H1 (cell line): ENCODE results near the gene CENPM. TPM values are rescaled to one million over a fixed set of nuclear protein-coding genes. Genes with fewer than 3 reads are reported as not detected.

Source experiments
- EZH2 ChIP-seq: fragments of 200-600 bp; sonication (generic); IDR thresholded peaks from 2 replicates; pipeline ENCODE4 v1.7.1; 2012; ENCODE audit warnings: low read depth, mild to moderate bottlenecking, moderate library complexity, low read length, inconsistent platforms; ENCODE audit not compliant: severe bottlenecking
- PHF8 ChIP-seq: fragments of 200-600 bp; sonication (generic); conservative IDR thresholded peaks from 2 replicates; pipeline ENCODE4 v1.7.1; 2012; ENCODE audit warnings: low read depth, mild to moderate bottlenecking, inconsistent platforms, low read length, moderate library complexity
- polyA plus RNA-seq, 7 experiments: library from polyadenylated mRNA; depleted of rRNA in 3 of 7; stranded (reverse) in 5 of 7; unstranded in 2 of 7; fragments of >200 nt in 5 of 7; fragments of 200-250 nt in 2 of 7; gene quantifications; 1 replicate in 5 of 7; 2 replicates in 1 of 7; 4 replicates in 1 of 7; pipeline versions ENCODE4 v1.2.1 to v1.2.3, GENCODE V29; 2011 to 2013; ENCODE audit warnings: missing spikeins in 2 of 7, mixed read lengths in 2 of 7
- total RNA-seq: library from RNA; stranded (reverse); fragmentation: NEBNext Ultra II Directional; extraction: Animal tissue kit (Norgen Biotek cat#: 25700); gene quantifications from 2 replicates; pipeline ENCODE4 v1.2.1, GENCODE V29; 2021

CENPM gene
- total and polyA plus RNA-seq, 2 of the 8 experiments (the other 6 are each of a cell fraction or from before 2014, with no cell fraction given) = 32.0 to 80.4 TPM

GRCh38 chr22:41976070-41976901 is 29.3 kb upstream of the CENPM start (continued):
- TF ChIP-seq EZH2 (peak; percentile 36), PHF8 (peak; percentile 35; the same call in 1 of the 2 replicates)
